ENCODE results near the gene RASSF5. TPM values are rescaled to one million over a fixed set of nuclear protein-coding genes. Genes with fewer than 3 reads are reported as not detected.
A peak's percentile ranks its signal among the peaks of the same experiment; 100 is the strongest.

The RASSF5 gene
- total RNA-seq, 2 donors from 2014 or later: 9.9 to 17.5 TPM

DNA sequence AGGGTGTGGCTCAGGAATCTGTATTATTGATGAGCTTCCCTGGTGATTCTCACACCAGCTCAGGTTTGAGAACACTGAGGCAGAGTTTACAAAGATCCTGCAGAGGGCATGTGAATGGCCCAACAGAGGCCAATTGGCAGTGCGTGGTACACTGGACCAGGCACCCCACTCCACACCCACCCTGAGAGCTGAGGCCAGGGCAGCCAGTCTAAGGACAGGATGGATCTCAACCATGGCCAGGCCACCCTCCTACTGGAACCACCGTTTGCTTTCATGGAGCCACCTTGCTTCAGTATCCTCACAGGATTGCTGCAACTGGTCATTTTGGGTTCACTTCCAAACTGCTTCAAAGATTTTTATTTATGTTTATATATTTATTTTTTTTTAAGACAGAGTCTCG, 7.3 kb upstream of the RASSF5 start:
- H3K27ac ChIP-seq: no peak overlapping the region
- no peak for DNase-seq (ENCODE audit: low spot score)
- peaks cover 0 to 47% of the 10 kb centered on the region in 2 donors for H3K4me1 ChIP-seq
- TF ChIP-seq, protein P1, sequence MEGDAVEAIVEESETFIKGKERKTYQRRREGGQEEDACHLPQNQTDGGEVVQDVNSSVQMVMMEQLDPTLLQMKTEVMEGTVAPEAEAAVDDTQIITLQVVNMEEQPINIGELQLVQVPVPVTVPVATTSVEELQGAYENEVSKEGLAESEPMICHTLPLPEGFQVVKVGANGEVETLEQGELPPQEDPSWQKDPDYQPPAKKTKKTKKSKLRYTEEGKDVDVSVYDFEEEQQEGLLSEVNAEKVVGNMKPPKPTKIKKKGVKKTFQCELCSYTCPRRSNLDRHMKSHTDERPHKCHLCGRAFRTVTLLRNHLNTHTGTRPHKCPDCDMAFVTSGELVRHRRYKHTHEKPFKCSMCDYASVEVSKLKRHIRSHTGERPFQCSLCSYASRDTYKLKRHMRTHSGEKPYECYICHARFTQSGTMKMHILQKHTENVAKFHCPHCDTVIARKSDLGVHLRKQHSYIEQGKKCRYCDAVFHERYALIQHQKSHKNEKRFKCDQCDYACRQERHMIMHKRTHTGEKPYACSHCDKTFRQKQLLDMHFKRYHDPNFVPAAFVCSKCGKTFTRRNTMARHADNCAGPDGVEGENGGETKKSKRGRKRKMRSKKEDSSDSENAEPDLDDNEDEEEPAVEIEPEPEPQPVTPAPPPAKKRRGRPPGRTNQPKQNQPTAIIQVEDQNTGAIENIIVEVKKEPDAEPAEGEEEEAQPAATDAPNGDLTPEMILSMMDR (IDR thresholded peaks at IDR 0.05): no peak
- no peaks in the 10 kb centered on the region for H3K9me3 ChIP-seq
- H3K36me3 ChIP-seq: no peaks in the 10 kb centered on the region
- H3K4me3 ChIP-seq: no peak overlapping the region
- H3K27me3 ChIP-seq: no peaks in the 10 kb centered on the region

DNA sequence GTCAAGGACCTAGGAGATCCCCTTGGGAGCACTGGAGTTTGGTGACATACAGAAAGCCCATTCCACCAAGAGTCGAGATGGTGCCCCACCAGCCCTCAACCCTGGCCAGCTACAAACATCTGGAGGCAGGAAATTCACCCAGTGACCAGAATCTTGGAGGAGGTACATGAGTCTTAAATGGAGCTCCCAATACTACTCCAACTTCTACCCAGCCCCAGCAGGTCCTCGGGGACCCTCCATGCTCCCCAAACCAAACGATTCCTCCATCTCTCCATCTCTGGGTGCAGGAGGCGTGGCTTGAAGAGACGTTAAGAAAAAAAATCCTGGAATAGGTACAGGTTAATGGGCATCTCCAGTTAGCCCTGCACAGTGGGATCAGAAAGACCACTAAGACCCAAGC, 5.5 kb upstream of the RASSF5 start:
- no peaks in the 10 kb centered on the region for H3K9me3 ChIP-seq
- peaks cover 0 to 36% of the 10 kb centered on the region in 2 donors for H3K4me1 ChIP-seq
- H3K27me3 ChIP-seq: no peaks in the 10 kb centered on the region
- H3K4me3 ChIP-seq: no peak overlapping the region
- no peaks in the 10 kb centered on the region for H3K36me3 ChIP-seq
- DNase-seq (ENCODE audit: low spot score): no peak
- TF ChIP-seq, protein P1 (IDR thresholded peaks at IDR 0.05): no peak
- peak overlapping the region in 1 of 2 donors; percentile 80 for H3K27ac ChIP-seq

DNA sequence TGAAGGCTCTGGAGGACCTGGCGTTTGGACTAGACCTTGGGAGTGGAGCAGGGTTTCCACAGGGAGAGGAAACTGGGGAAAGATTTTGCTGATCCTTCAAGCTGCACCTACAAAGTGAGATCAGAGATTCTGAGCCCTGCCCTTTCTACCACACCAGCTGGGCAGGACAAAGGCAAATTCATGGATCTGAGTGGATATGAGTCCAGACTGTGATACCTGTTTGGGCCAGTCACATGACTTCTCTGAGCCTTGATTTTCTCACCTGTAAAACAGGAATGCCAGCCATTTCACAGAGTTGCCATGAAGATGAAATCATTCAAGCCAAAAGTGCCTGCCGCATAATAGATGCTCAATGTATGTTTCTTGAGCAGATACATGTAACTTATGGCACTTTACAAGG, 4.9 kb upstream of the RASSF5 start:
- peaks cover 0 to 39% of the 10 kb centered on the region in 2 donors for H3K4me1 ChIP-seq

DNA sequence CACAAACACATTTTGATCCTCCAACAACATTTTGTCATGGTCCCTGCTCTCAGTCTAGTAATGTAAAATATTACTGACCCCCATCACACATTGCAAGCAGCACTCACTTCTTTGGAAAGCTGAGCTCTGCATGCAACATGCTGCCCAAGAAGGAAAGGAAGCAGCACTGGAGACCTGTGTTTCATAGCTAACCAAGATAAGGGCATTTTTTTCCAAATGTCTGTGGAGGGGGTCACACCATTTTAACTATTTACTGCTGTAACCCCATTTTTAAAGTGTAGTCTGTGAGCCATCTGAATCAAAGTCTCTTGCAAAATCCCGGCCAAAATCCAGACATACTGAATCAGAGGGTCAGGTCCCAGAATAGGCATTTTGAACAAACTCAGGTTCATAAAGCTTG, 4.5 kb upstream of the RASSF5 start:
- TF ChIP-seq, protein P1 (IDR thresholded peaks at IDR 0.05): no peak
- Histone ChIP-seq H3K9me3 (no peaks in the 10 kb centered on the region), H3K4me1 (peaks cover 0 to 42% of the 10 kb centered on the region in 2 donors), H3K4me3 (no peak overlapping the region), H3K36me3 (no peaks in the 10 kb centered on the region), H3K27ac (peak overlapping the region in 1 of 2 donors; percentile 82), H3K27me3 (no peaks in the 10 kb centered on the region)
- no peak for DNase-seq (ENCODE audit: low spot score)

More for the DNA sequence above, 4.9 kb upstream of the RASSF5 start:
- Histone ChIP-seq H3K27me3 (no peaks in the 10 kb centered on the region), H3K36me3 (no peaks in the 10 kb centered on the region), H3K4me3 (no peak overlapping the region), H3K9me3 (no peaks in the 10 kb centered on the region), H3K27ac (peak overlapping the region in 1 of 2 donors; percentile 80)
- no peak for DNase-seq (ENCODE audit: low spot score)
- TF ChIP-seq, protein P1 (IDR thresholded peaks at IDR 0.05): no peak

DNA sequence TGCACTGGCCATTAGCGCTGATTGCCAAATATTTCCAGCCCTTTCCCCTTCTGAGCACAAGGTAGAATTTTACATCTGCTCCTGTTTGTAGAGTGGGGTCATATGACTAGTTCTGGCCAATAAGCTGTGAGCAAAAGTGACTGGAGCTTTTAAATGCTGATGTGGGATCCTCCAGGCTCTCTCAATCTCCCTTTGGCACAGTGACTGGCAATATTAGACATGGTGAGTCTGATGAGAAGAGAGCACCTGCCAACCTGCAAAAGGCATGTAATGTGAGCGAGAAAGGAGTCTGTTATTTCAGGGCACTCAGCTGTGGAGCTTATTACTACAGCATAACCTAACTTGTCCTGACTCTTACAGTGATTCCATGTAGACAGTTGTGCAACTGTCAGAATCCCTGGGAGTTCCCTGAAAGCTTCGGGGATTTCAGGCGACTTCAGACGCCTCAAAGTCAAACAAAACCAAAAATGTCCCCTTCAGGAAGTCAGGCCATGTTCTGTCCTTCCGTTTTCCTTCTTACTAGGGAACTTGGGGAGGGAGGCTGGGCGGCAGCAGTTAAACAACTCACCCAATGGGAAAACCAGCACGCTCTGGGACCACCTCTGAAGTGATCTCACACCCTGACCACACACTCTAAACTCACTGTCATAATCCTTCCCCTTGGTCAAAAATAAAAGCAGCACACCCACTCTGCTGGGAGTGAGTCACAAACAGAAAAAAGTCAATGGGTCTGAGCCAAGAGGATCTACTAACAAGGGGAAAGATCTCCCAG, 3.6 kb upstream of the RASSF5 start:
- TF ChIP-seq, protein P1 (IDR thresholded peaks at IDR 0.05): no peak
- peak; percentile 88 for DNase-seq (ENCODE audit: low spot score)

More for the DNA sequence above, 3.6 kb upstream of the RASSF5 start:
- Histone ChIP-seq H3K4me1 (peaks cover 0 to 52% of the 10 kb centered on the region in 2 donors), H3K4me3 (no peak overlapping the region), H3K27ac (peak overlapping the region; percentile 37 to 82), H3K9me3 (no peaks in the 10 kb centered on the region), H3K27me3 (no peaks in the 10 kb centered on the region), H3K36me3 (no peaks in the 10 kb centered on the region)

Data from right atrium auricular region (tissue), 2 donors.